ENCODE results near the gene PARP15.

- TF ChIP-seq CTCF (IDR thresholded peaks at IDR 0.05; ENCODE audit: low read depth, low read length) (no peak), MAX (IDR thresholded peaks at IDR 0.05; ENCODE audit: low read depth, low read length) (no peak)
These were observed 44.0 kb upstream of the PARP15 start for GRCh38 chr3:122533480-122533879.
